Caco-2 (cell line): Measurements from ENCODE around the gene LARP1B. TPM values are rescaled to one million over a fixed set of nuclear protein-coding genes. Genes with fewer than 3 reads are reported as not detected.

ENCODE experiments used
- BruUV-seq: library from RNA; stranded (reverse); fragments of 400-500 nt; replicated peaks from 2 replicates; lab custom pipeline; 2021; lab: Mats Ljungman, UMichigan
- CTCF ChIA-PET: fragments of 300-600 bp; sonication (Branson Sonifier 250); formaldehyde crosslinking; loops from one replicate; lab custom pipeline; 2022; ENCODE audit warnings: antibody characterized with exemption; lab: Charles Lee
- POLR2A ChIA-PET: fragments of 300-600 bp; sonication (Branson Sonifier 250); formaldehyde crosslinking; loops from one replicate; lab custom pipeline; 2022; ENCODE audit warnings: antibody characterized with exemption; lab: Charles Lee
- DNase-seq, 2 experiments: peaks; one replicate each; pipeline versions ENCODE4 v3.0.0 to v3.0.0-alpha.2; 2020 to 2022
- H3K27me3 ChIP-seq: replicated peaks from 2 replicates; pipeline ENCODE4 v1.6.0; 2011; ENCODE audit warnings: low read length; ENCODE audit not compliant: control insufficient read depth, insufficient read depth
- H3K36me3 ChIP-seq: 2 replicates; pipeline ENCODE4 v1.5.1; 2011; ENCODE audit warnings: low read length; ENCODE audit not compliant: control insufficient read depth, insufficient read depth
- H3K4me1 ChIP-seq: fragments of 250-450 bp; sonication (Bioruptor Pico); 2 replicates; pipeline ENCODE4 v1.5.1; 2020; ENCODE audit warnings: mild to moderate bottlenecking
- H3K4me3 ChIP-seq: 2 replicates; pipeline ENCODE4 v1.5.1; 2011; ENCODE audit warnings: low read depth, mild to moderate bottlenecking, control low read depth, low read length
- H3K9me3 ChIP-seq: fragments of 250-450 bp; sonication (Bioruptor Pico); 2 replicates; pipeline ENCODE4 v1.5.1; 2020; ENCODE audit warnings: mild to moderate bottlenecking, moderate library complexity
- H3K27ac Mint-ChIP-seq: one replicate; pipeline ENCODE4 v1.8.0; 2022; ENCODE audit warnings: mixed read lengths; ENCODE audit not compliant: unreplicated experiment
- H3K27me3 Mint-ChIP-seq: one replicate; pipeline ENCODE4 v1.8.0; 2022; ENCODE audit warnings: mixed read lengths; ENCODE audit not compliant: insufficient read depth, unreplicated experiment
- H3K36me3 Mint-ChIP-seq: one replicate; pipeline ENCODE4 v1.8.0; 2022; ENCODE audit warnings: mild to moderate bottlenecking, mixed read lengths; ENCODE audit not compliant: insufficient read depth, unreplicated experiment
- H3K4me1 Mint-ChIP-seq: one replicate; pipeline ENCODE4 v1.8.0; 2022; ENCODE audit warnings: low read depth, mixed read lengths; ENCODE audit not compliant: unreplicated experiment
- H3K4me3 Mint-ChIP-seq: one replicate; pipeline ENCODE4 v1.8.0; 2022; ENCODE audit warnings: mild to moderate bottlenecking, moderate library complexity, mixed read lengths; ENCODE audit not compliant: unreplicated experiment
- H3K9me3 Mint-ChIP-seq: one replicate; pipeline ENCODE4 v1.8.0; 2022; ENCODE audit warnings: mixed read lengths; ENCODE audit not compliant: unreplicated experiment
- intact Hi-C: fragments of 100-400 bp; cut with micrococcal nuclease; formaldehyde crosslinking; loops from one replicate; pipeline ENCODE4 v1.10.0; 2022; ENCODE audit not compliant: unreplicated experiment
- total RNA-seq: library from RNA; stranded (reverse); gene quantifications from 2 replicates; pipeline ENCODE4 v1.2.3, GENCODE V29; 2022
- TF ChIP-seq, protein P1 (sequence below), 2 experiments: fragments of 200-600 bp in 1 of 2; IDR thresholded peaks; 1 replicate in 1 of 2; 2 replicates in 1 of 2; pipeline versions ENCODE4 v1.5.1 to v1.8.0; 2011 to 2022; ENCODE audit warnings: antibody characterized with exemption in 1 of 2, control low read depth in 1 of 2, inconsistent platforms in 1 of 2, low read depth in 1 of 2, low read length in 1 of 2, mild to moderate bottlenecking in 1 of 2, moderate library complexity in 1 of 2; ENCODE audit not compliant: insufficient read depth in 1 of 2, severe bottlenecking in 1 of 2, unreplicated experiment in 1 of 2

LARP1B gene
- total RNA-seq, 1 experiment from 2014 or later, result 23.6 TPM

DNA sequence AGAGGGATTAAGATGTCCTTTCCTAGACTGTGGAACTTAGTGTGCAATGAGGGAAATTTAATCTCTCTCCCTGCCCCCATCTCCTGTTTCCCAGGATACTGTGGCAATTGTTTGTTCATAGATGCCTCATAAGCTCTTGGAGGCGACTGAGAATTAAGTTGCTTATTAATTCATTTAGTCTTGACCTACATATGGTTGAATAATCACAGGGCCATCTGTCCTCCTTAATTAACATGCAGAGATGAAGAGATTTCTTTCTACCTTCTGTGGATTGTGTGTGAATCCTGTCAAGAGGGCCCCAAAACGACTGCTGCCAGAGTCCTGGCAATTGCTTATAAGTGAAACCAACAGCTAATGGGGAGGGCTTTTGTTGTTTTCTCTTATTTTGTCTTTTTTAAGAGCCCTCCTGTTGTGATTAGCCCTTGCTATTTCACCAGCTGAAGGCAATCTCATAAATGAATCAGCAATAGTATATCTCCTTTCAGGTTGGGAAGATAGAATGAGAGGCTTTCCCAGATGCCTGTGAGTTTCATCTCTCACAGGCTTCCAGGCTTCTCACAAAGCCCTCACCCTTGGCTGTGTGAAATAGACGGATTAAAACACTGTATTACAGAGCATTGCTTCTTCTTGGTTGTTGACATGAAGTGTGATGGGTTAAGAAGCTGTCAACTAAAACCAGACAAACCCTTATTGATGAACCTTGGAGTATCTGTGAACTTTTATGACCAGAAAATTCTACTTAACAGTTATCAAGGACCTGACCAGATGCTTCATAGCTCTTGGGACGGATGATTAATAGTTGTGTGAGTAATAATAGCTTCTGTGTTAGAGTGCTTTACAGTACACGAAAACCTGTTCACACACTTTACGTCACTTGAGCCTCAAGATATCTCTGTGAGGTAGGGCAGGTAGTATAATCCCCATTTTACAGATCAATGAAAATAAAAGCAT lies 168.0 kb downstream of the LARP1B start:
- Mint-ChIP-seq H3K9me3 (no peaks in the 10 kb centered on the region), H3K36me3 (no peaks in the 10 kb centered on the region), H3K4me1 (peaks cover 7% of the 10 kb centered on the region), H3K27ac (no peak overlapping the region), H3K27me3 (no peaks in the 10 kb centered on the region), H3K4me3 (no peak overlapping the region)
- intact Hi-C loops, result loop anchor here (10.0 kb wide), 1 partner anchor 196 kb away; no protein-coding TSS in a partner anchor
- Histone ChIP-seq H3K4me1 (no peaks in the 10 kb centered on the region), H3K36me3 (no peaks in the 10 kb centered on the region), H3K9me3 (no peaks in the 10 kb centered on the region), H3K27me3 (no peaks in the 10 kb centered on the region), H3K4me3 (no peak overlapping the region)
- DNase-seq, result no peak
- TF ChIP-seq, protein P1, sequence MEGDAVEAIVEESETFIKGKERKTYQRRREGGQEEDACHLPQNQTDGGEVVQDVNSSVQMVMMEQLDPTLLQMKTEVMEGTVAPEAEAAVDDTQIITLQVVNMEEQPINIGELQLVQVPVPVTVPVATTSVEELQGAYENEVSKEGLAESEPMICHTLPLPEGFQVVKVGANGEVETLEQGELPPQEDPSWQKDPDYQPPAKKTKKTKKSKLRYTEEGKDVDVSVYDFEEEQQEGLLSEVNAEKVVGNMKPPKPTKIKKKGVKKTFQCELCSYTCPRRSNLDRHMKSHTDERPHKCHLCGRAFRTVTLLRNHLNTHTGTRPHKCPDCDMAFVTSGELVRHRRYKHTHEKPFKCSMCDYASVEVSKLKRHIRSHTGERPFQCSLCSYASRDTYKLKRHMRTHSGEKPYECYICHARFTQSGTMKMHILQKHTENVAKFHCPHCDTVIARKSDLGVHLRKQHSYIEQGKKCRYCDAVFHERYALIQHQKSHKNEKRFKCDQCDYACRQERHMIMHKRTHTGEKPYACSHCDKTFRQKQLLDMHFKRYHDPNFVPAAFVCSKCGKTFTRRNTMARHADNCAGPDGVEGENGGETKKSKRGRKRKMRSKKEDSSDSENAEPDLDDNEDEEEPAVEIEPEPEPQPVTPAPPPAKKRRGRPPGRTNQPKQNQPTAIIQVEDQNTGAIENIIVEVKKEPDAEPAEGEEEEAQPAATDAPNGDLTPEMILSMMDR (IDR thresholded peaks at IDR 0.05; ENCODE audit: insufficient read depth in 1 of 2, low read depth in 1 of 2, low read length in 1 of 2, severe bottlenecking in 1 of 2, unreplicated experiment in 1 of 2), result no peak
- no TSS peak for BruUV-seq
- ChIA-PET POLR2A (no interaction called here), CTCF (no interaction called here)

DNA sequence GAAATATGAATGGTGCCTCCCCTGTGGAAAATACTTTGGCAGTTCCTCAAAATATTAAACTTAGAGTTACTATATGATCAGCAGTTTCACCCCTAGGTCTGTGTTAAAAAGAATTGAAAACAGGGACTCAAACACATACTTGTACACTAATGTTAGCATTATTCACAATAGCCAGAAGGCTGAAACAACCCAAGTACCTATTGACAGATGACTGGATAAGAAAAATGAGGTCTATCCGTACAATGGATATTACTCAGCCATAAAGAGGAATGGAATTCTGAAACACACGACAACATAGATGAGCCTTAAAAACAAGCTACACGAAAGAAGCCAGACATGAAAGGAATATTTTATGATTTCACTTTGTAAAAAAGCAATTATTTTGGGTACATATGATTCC lies 171.6 kb downstream of the LARP1B start:
- BruUV-seq, result no TSS peak
- no peak for DNase-seq
- H3K4me3 Mint-ChIP-seq, result no peak overlapping the region
- H3K36me3 Mint-ChIP-seq, result no peaks in the 10 kb centered on the region
- intact Hi-C loops, result no loop called here
- CTCF ChIA-PET, result no interaction called here
- POLR2A ChIA-PET, result no interaction called here
- H3K27me3 Mint-ChIP-seq, result no peaks in the 10 kb centered on the region
- peaks cover 3% of the 10 kb centered on the region; the same call in 1 of the 2 replicates for H3K9me3 ChIP-seq
- H3K27ac Mint-ChIP-seq, result no peak overlapping the region
- H3K4me1 Mint-ChIP-seq, result peaks cover 5% of the 10 kb centered on the region
- no peaks in the 10 kb centered on the region for H3K27me3 ChIP-seq
- H3K4me3 ChIP-seq, result no peak overlapping the region
- peaks cover 9% of the 10 kb centered on the region for H3K9me3 Mint-ChIP-seq
- H3K4me1 ChIP-seq, result no peaks in the 10 kb centered on the region
- no peaks in the 10 kb centered on the region for H3K36me3 ChIP-seq
- TF ChIP-seq, protein P1 (IDR thresholded peaks at IDR 0.05; ENCODE audit: insufficient read depth in 1 of 2, low read depth in 1 of 2, low read length in 1 of 2, severe bottlenecking in 1 of 2, unreplicated experiment in 1 of 2), result no peak

DNA sequence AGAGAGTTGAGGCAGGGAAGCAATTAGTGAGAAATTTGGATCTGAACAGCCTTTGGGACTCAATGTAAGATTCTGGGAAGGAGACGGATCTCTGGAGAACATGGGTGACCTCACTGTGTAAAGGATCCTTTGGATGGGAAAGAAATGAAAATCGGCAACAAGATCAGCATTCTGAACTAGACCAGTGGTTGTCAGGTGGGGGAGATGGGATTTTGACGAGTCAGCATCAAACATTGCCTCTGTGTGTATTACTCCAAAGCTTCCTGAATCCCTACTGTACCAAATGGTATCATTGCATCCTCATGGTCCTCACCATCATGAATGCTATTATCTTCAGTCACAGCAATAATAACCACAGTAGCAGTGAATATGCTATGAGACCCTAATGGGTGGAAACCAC lies 173.7 kb downstream of the LARP1B start:
- no TSS peak for BruUV-seq
- no peak overlapping the region for H3K4me3 Mint-ChIP-seq
- no peaks in the 10 kb centered on the region for H3K4me1 Mint-ChIP-seq
- H3K27me3 ChIP-seq, result no peaks in the 10 kb centered on the region
- peaks cover 9% of the 10 kb centered on the region for H3K9me3 Mint-ChIP-seq
- no peaks in the 10 kb centered on the region for H3K4me1 ChIP-seq
- peaks cover 3% of the 10 kb centered on the region; the same call in 1 of the 2 replicates for H3K9me3 ChIP-seq
- no peak for DNase-seq
- TF ChIP-seq, protein P1 (IDR thresholded peaks at IDR 0.05; ENCODE audit: insufficient read depth in 1 of 2, low read depth in 1 of 2, low read length in 1 of 2, severe bottlenecking in 1 of 2, unreplicated experiment in 1 of 2), result no peak
- intact Hi-C loops, result no loop called here
- no peak overlapping the region for H3K4me3 ChIP-seq
- H3K27me3 Mint-ChIP-seq, result no peaks in the 10 kb centered on the region
- H3K36me3 Mint-ChIP-seq, result no peaks in the 10 kb centered on the region
- H3K27ac Mint-ChIP-seq, result no peak overlapping the region
- ChIA-PET POLR2A (no interaction called here), CTCF (no interaction called here)
- H3K36me3 ChIP-seq, result no peaks in the 10 kb centered on the region
